Stimulated activated CD4-positive, alpha-beta T cell treated with anti-CD3 and anti-CD28 coated beads, Interleukin-2, amount 100 ng/mL, for 48 hours (primary cell): ENCODE data around the gene IQSEC3.
A peak's percentile ranks its signal among the peaks of the same experiment; 100 is the strongest.
"Not testable (repeated sequence)": the region's sequence is repeated elsewhere in the genome, so short reads cannot be mapped to it uniquely, and the experiment has no call there.

Source experiments
- DNase-seq, 2 donors: peaks; one replicate each; pipeline ENCODE4 v3.0.0-alpha.2; 2020

Gene IQSEC3

DNA sequence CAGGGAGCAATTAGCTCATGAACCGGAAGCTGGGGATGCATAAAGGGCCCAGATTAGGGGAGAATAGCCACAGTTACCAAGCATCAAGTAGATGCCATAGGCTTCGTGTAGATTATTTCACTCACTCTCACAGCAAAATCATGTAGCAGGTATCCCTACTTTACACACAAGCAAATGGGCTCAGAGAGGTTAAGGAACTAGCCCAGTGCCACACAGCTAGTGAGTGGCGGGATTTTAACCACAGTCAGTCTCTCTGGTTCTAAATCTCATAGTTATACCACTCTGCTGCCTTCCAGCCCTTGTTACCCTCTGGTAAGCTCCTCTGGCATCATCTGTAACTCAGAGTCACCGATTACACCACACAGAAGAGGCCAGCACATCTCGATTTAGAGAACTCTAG is 49.0 kb downstream of the IQSEC3 start:
- no peak for DNase-seq

DNA sequence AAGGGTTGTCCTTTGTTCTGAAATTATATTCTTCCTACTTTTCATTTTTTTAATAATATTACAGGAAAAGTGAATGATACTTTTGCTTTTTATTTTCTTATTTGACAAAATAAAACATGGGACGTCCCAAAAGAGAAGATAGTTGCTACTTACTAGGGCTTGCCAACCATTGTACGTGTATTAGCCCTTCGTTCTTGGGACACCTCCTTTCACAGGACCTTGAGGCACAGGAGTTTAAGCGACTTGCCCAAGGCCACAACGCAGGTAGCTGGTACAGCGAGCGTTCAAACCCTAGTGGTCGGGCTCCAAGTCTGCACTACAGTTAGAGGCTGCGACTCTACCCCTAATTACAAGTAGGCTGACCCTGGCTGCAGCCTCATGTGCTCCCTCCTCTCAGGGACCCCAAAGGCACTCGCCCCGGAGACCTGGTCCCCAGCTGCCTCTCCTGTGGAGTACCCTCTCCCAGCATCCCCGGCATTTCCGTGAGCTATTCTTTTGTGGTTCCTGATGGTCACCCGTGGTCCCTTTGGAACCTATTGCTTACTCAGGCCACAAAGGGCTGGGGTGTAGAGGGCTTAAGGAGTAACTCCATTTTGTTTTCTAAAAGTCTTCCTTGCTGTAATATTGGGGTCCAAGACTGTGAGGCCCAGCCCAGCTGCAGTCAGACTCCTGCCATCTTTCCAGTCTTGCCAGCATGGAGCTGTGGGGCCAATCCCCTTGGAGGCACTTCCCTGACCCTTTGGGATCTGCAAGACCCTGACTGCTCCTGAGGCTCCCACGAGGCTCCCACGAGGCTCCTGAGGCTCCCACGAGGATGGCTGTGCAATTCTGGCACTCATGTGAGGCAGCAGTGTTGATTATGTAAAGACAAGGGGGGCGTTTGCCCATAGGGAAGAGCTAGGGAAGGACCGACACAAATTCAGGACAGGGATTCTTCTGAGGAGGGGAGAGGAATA is 49.7 kb downstream of the IQSEC3 start:
- no peak for DNase-seq

DNA sequence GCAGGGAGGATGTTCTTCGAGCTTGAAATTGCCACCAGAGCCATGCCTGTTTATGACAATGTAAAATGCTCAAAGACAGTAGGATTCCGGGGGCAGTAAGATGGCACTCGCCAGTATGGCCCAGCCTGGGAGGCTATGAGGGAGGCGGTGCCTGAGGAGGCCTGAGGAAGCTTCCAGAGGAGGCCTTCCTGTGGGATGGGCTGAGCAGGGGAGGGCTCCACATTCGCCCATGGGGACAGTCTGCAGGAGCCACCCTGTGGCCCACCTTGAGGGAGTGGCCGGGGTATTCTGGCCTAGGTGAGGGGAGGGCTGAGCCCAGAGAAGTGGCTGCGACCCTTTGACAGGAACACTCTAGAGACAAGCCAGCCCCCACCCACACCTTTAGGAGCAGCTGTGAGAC is 50.7 kb downstream of the IQSEC3 start:
- DNase-seq = no peak

GRCh38 chr12:117816-118345 is 51.3 kb downstream of the IQSEC3 start:
- DNase-seq = no peak

- DNase-seq = no peak
Measured at GRCh38 chr12:118591-118990, 52.0 kb downstream of the IQSEC3 start.

GRCh38 chr12:120951-121350 is 54.4 kb downstream of the IQSEC3 start:
- DNase-seq = no peak

DNA sequence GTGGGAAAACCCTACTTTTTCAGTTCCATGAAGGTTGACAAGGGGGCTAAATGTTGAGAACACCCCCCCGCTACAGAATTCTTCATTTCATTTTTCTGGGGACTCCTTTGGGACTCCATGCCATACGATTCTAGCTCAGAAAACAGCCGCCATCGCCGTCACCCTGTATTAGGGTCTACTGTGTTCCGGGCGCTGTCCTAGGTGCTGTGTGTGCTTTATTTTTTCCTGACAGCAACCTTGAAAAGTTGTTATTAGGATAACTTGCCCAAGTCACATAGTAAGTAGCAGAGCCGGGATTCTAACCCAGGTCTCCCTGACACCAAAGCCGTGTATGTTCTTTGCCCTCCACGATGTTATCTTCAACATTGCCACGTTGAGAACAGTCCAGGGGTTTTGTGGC is 55.1 kb downstream of the IQSEC3 start:
- no peak for DNase-seq

- no peak for DNase-seq
Measured at GRCh38 chr12:125075-125474, 58.5 kb downstream of the IQSEC3 start.

DNA sequence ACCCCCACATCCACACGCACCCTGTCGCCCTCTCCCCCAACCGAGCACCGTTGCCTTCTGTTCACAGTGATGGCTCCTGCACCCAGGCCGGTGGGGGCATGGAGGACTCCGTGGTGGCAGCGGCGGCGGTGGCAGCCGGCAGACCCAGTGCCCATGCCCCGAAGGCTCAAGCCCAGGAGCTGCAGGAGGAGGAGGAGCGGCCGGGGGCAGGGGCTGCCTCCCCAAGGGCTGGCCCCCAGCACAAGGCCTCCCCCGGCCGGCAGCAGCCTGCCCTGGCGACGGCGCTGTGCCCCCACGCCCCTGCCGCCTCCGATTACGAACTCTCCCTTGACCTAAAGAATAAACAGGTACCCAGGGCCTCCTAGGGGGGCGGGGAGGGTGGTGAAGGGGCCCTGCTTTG is 59.0 kb downstream of the IQSEC3 start:
- no peak for DNase-seq

GRCh38 chr12:128079-128478 is 61.5 kb downstream of the IQSEC3 start:
- DNase-seq = no peak

GRCh38 chr12:129001-129400 is 62.4 kb downstream of the IQSEC3 start:
- DNase-seq = no peak

DNA sequence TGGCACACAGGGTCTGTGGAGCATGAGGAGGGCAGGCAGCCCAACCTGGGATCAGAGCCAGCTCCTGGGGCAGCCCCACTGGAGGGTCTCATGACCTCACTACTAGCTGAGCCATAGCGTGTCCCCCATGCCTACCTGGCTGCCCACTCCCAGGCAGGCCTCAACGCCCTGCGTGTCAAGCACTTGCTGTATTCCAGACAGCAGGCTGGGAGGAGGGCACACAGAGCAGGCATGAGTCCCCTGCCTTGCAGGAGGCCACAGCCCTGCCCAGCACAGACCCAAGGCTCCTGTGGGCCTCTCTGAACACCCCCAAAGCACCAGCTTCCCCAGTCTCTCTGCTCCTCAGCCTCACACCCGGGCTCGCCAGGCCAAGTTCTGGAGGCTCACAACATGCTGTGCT is 64.0 kb downstream of the IQSEC3 start:
- no peak for DNase-seq

GRCh38 chr12:131008-131407 is 64.4 kb downstream of the IQSEC3 start:
- no peak for DNase-seq

DNA sequence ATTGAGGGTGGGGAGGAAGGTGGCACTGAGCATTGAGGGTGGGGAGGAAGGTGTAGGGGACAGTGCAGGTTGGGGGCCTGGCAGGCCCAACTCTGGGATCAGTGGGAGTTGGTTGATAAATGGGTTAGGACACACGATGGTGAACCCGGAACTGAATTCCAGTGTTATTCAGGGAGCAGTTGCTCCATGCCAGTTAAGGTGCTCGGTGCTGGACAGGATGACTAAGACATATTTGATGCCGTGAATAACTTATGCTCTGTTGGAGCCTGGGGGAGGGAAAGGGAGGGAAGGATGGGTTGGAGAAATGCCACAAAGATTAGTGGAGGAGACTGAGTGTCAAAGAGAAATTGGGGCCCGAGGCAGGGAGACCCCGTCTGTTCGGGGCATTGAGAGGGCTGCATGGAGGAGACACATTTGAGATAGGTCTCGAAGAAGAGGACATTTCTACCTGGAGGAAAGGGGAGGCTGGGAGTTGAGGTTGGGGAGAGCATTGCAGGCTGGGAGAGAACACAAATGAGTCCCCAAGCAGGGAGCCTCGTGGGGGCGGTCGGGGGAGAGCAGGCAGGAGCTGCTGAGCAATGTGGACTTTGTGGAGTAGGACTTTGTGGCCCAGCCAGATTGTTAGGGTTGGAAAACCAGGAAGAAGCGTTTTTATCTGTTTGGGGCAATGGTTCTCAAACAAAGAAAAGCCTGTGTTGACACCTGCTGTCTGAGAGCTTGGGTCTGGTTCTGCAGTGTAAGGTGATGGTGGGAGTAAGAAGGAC is 65.3 kb downstream of the IQSEC3 start:
- no peak for DNase-seq

DNA sequence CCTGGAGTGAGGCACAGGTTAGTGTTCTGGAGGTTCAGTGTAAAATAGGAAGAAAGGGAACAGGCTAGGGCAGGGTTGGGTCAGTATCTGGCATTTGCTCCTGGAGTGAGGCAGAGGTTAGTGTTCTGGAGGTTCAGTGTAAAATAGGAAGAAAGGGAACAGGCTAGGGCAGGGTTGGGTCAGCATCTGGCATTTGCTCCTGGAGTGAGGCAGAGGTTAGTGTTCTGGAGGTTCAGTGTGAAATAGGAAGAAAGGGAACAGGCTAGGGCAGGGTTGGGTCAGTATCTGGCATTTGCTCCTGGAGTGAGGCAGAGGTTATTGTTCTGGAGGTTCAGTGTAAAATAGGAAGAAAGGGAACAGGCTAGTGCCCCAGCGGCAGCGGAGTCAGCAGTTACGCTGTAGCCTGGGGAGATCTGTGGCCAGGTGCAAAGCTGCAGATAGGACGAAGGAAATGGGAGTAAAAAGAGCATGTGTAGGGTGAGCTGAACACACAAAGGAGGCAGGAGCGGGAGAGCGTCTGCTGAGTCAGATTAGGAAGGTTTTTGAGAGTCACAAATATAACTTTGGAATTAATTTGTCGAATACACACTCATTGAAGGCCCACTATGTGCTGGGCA is 67.2 kb downstream of the IQSEC3 start:
- not testable (repeated sequence) for DNase-seq

GRCh38 chr12:135138-135537 is 68.6 kb downstream of the IQSEC3 start:
- DNase-seq = no peak

- no peak for DNase-seq
Measured at GRCh38 chr12:138171-138897, 71.8 kb downstream of the IQSEC3 start.

DNA sequence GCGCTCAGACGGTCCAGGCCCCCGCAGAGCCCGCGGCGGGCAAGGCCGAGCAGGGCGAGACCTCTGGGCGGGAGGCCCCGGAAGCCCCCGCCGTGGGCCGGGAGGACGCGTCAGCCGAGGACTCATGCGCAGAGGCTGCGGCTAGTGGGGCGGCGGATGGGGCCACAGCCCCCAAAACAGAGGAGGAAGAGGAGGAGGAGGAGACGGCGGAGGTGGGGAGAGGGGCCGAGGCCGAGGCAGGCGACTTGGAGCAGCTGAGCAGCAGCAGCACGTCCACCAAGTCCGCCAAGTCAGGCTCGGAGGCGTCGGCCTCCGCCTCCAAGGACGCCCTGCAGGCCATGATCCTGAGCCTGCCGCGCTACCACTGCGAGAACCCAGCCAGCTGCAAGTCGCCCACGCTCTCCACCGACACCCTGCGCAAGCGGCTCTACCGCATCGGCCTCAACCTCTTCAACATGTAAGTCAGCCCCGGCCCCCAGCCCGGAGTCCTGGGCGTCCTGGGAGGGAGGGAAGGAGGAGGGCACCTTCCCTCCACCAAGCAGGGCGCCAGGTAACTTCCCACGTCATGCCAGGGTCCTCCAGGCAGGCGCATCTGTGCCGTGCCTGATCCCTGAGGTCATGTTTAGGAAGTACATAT is 72.4 kb downstream of the IQSEC3 start:
- DNase-seq = peak; percentile 10 to 33

GRCh38 chr12:139585-139984 is 73.0 kb downstream of the IQSEC3 start:
- no peak for DNase-seq

- no peak for DNase-seq
Measured at GRCh38 chr12:140162-140561, 73.6 kb downstream of the IQSEC3 start.

GRCh38 chr12:143964-144649 is 77.5 kb downstream of the IQSEC3 start:
- no peak for DNase-seq
